Neural progenitor cell (in vitro differentiated cells): ENCODE results near the gene DPP3. TPM values are rescaled to one million over a fixed set of nuclear protein-coding genes. Genes with fewer than 3 reads are reported as not detected.
"Not testable (repeated sequence)": the region's sequence is repeated elsewhere in the genome, so short reads cannot be mapped to it uniquely, and the experiment has no call there.

Experiments used
- DNase-seq: peaks from one replicate; pipeline ENCODE4 v3.0.0-alpha.2; 2016; ENCODE audit warnings: low spot score
- H2AFZ ChIP-seq: fragments of 200-600 bp; sonication (generic); replicated peaks from 2 replicates; pipeline ENCODE4 v1.6.1; 2016; ENCODE audit warnings: antibody characterized with exemption
- H3F3A ChIP-seq: fragments of 200-600 bp; sonication (generic); 2 replicates; pipeline ENCODE4 v1.6.1; 2016; ENCODE audit warnings: antibody characterized with exemption, low read depth
- H3K27ac ChIP-seq: fragments of 200-600 bp; sonication (generic); 2 replicates; pipeline ENCODE4 v1.5.1; 2016; ENCODE audit warnings: mild to moderate bottlenecking
- H3K27me3 ChIP-seq: fragments of 200-600 bp; sonication (generic); 2 replicates; pipeline ENCODE4 v1.6.1; 2016; ENCODE audit warnings: mild to moderate bottlenecking, moderate library complexity
- H3K36me3 ChIP-seq: fragments of 200-600 bp; sonication (generic); 2 replicates; pipeline ENCODE4 v1.5.1; 2016
- H3K4me1 ChIP-seq: fragments of 200-600 bp; sonication (generic); 2 replicates; pipeline ENCODE4 v1.6.1; 2016; ENCODE audit warnings: mixed run types
- H3K4me2 ChIP-seq: fragments of 200-600 bp; sonication (generic); 2 replicates; pipeline ENCODE4 v1.6.1; 2016
- H3K4me3 ChIP-seq: fragments of 200-600 bp; sonication (generic); 2 replicates; pipeline ENCODE4 v1.5.1; 2016
- H3K79me2 ChIP-seq: fragments of 200-600 bp; sonication (generic); 2 replicates; pipeline ENCODE4 v1.6.1; 2016; ENCODE audit warnings: low read depth
- H3K9ac ChIP-seq: fragments of 200-600 bp; sonication (generic); 2 replicates; pipeline ENCODE4 v1.6.1; 2016
- H3K9me3 ChIP-seq: fragments of 200-600 bp; sonication (generic); 2 replicates; pipeline ENCODE4 v1.5.1; 2016; ENCODE audit warnings: low read depth
- H4K20me1 ChIP-seq: fragments of 200-600 bp; sonication (generic); 2 replicates; pipeline ENCODE4 v1.6.1; 2016; ENCODE audit warnings: low read depth
- H3K27ac Mint-ChIP-seq: 3 replicates; pipeline ENCODE4 v1.8.0; 2021; ENCODE audit warnings: mixed read lengths
- H3K27me3 Mint-ChIP-seq: 2 replicates; pipeline ENCODE4 v1.8.0; 2022; ENCODE audit warnings: low read depth, mild to moderate bottlenecking, inconsistent platforms, moderate library complexity, mixed read lengths; ENCODE audit not compliant: insufficient read depth
- H3K36me3 Mint-ChIP-seq: 3 replicates; pipeline ENCODE4 v1.8.0; 2021; ENCODE audit warnings: mixed read lengths
- H3K4me1 Mint-ChIP-seq: 3 replicates; pipeline ENCODE4 v1.8.0; 2021; ENCODE audit warnings: mixed read lengths
- H3K4me3 Mint-ChIP-seq: 3 replicates; pipeline ENCODE4 v1.8.0; 2021; ENCODE audit warnings: mild to moderate bottlenecking, moderate library complexity, mixed read lengths
- H3K9me3 Mint-ChIP-seq: 3 replicates; pipeline ENCODE4 v1.8.0; 2020; ENCODE audit warnings: mixed read lengths
- CTCF ChIP-seq: fragments of 200-600 bp; sonication (generic); IDR thresholded peaks from 2 replicates; pipeline ENCODE4 v1.5.1; 2017; ENCODE audit warnings: antibody characterized with exemption, mild to moderate bottlenecking
- EZH2 ChIP-seq: fragments of 200-600 bp; sonication (generic); IDR thresholded peaks from 2 replicates; pipeline ENCODE4 v1.6.1; 2017; ENCODE audit warnings: antibody characterized with exemption, mild to moderate bottlenecking, moderate library complexity
- EZH2phosphoT487 ChIP-seq: fragments of 200-600 bp; sonication (generic); IDR thresholded peaks from 2 replicates; pipeline ENCODE4 v1.6.1; 2017; ENCODE audit warnings: antibody characterized with exemption
- total RNA-seq: library from RNA; depleted of rRNA; stranded (reverse); fragments of >200 nt; gene quantifications from 2 replicates; pipeline ENCODE4 v1.2.3, GENCODE V29; 2015; ENCODE audit warnings: low replicate concordance

DPP3 gene
- total RNA-seq, 1 donor from 2014 or later, result 41.3 TPM

- Mint-ChIP-seq H3K4me1 (peaks cover 28% of the 10 kb centered on the region), H3K4me3 (no peak overlapping the region), H3K9me3 (no peaks in the 10 kb centered on the region), H3K36me3 (peaks cover 16% of the 10 kb centered on the region), H3K27me3 (peaks cover 7% of the 10 kb centered on the region), H3K27ac (peak overlapping the region; percentile 65)
- no peaks in the 10 kb centered on the region for H3K79me2 ChIP-seq
- H2AFZ ChIP-seq, result no peak overlapping the region
- H3K27me3 ChIP-seq, result no peaks in the 10 kb centered on the region
- H3K4me1 ChIP-seq, result peaks cover 11% of the 10 kb centered on the region
- no peak overlapping the region for H3K27ac ChIP-seq
- H4K20me1 ChIP-seq, result no peaks in the 10 kb centered on the region
- no peak overlapping the region for H3K4me2 ChIP-seq
- H3K9me3 ChIP-seq, result no peaks in the 10 kb centered on the region
- no peak overlapping the region for H3K4me3 ChIP-seq
- TF ChIP-seq EZH2phosphoT487 (no peak), EZH2 (no peak), CTCF (no peak)
- no peaks in the 10 kb centered on the region for H3K36me3 ChIP-seq
- no peak for DNase-seq
- no peak overlapping the region for H3K9ac ChIP-seq
- H3F3A ChIP-seq, result peaks cover 9% of the 10 kb centered on the region
Observed at GRCh38 chr11:66539170-66539869, 59.1 kb downstream of the DPP3 start.

- no peak for TF ChIP-seq EZH2phosphoT487
- no peak for TF ChIP-seq CTCF
- TF ChIP-seq EZH2, result no peak
- Histone ChIP-seq H3K4me1 (peaks cover 12% of the 10 kb centered on the region), H3K9me3 (no peaks in the 10 kb centered on the region), H3K79me2 (no peaks in the 10 kb centered on the region), H3K27ac (no peak overlapping the region), H3K9ac (no peak overlapping the region), H3K27me3 (no peaks in the 10 kb centered on the region), H4K20me1 (no peaks in the 10 kb centered on the region), H3K4me2 (no peak overlapping the region), H3K4me3 (no peak overlapping the region), H3K36me3 (no peaks in the 10 kb centered on the region), H2AFZ (no peak overlapping the region), H3F3A (peaks cover 11% of the 10 kb centered on the region)
- Mint-ChIP-seq H3K36me3 (peaks cover 16% of the 10 kb centered on the region), H3K27ac (no peak overlapping the region), H3K4me1 (peaks cover 31% of the 10 kb centered on the region), H3K9me3 (no peaks in the 10 kb centered on the region), H3K27me3 (peaks cover 7% of the 10 kb centered on the region), H3K4me3 (no peak overlapping the region)
- no peak for DNase-seq
Observed at GRCh38 chr11:66539870-66540213, 59.6 kb downstream of the DPP3 start.

- peak overlapping the region; percentile 27 for H3K4me3 Mint-ChIP-seq
- not testable (repeated sequence) for DNase-seq, H3K79me2 ChIP-seq, H3K27me3 Mint-ChIP-seq, H2AFZ ChIP-seq, H3K4me2 ChIP-seq, H3K36me3 ChIP-seq, H3K27me3 ChIP-seq, H3K9me3 ChIP-seq, H3K27ac ChIP-seq, H4K20me1 ChIP-seq, H3K4me3 ChIP-seq, H3K9ac ChIP-seq, H3K9me3 Mint-ChIP-seq
- H3K4me1 Mint-ChIP-seq, result peaks cover 34% of the 10 kb centered on the region
- H3K4me1 ChIP-seq, result peaks cover 12% of the 10 kb centered on the region
- H3K27ac Mint-ChIP-seq, result peak overlapping the region; percentile 29
- H3K36me3 Mint-ChIP-seq, result peaks cover 13% of the 10 kb centered on the region
- peaks cover 11% of the 10 kb centered on the region for H3F3A ChIP-seq
Observed at GRCh38 chr11:66540598-66540997, 60.4 kb downstream of the DPP3 start.

GRCh38 chr11:66541892-66542291 lies 61.7 kb downstream of the DPP3 start:
- Histone ChIP-seq H4K20me1 (no peaks in the 10 kb centered on the region), H3F3A (peaks cover 18% of the 10 kb centered on the region), H3K9ac (no peak overlapping the region), H3K27ac (no peak overlapping the region), H3K79me2 (no peaks in the 10 kb centered on the region), H3K4me1 (peaks cover 12% of the 10 kb centered on the region), H2AFZ (no peak overlapping the region), H3K36me3 (no peaks in the 10 kb centered on the region), H3K9me3 (no peaks in the 10 kb centered on the region), H3K4me2 (no peak overlapping the region), H3K27me3 (no peaks in the 10 kb centered on the region), H3K4me3 (no peak overlapping the region)
- H3K27me3 Mint-ChIP-seq, result peaks cover 7% of the 10 kb centered on the region
- no peak for DNase-seq
- no peak overlapping the region for H3K27ac Mint-ChIP-seq
- peaks cover 10% of the 10 kb centered on the region for H3K36me3 Mint-ChIP-seq
- peaks cover 41% of the 10 kb centered on the region for H3K4me1 Mint-ChIP-seq
- TF ChIP-seq EZH2 (no peak), EZH2phosphoT487 (no peak), CTCF (no peak)
- H3K4me3 Mint-ChIP-seq, result no peak overlapping the region
- no peaks in the 10 kb centered on the region for H3K9me3 Mint-ChIP-seq
